OCI-LY3 (cell line): ENCODE data around the gene BAIAP2.

Experiments
- CTCF ChIP-seq: fragments of 200-600, 300-600 bp; sonication (generic); IDR thresholded peaks from 2 replicates; pipeline ENCODE4 v1.5.1; 2014; ENCODE audit warnings: antibody characterized with exemption, low read length, low read depth
- EZH2phosphoT487 ChIP-seq: fragments of 200-600 bp; shearing (Covaris generic); IDR thresholded peaks from 2 replicates; pipeline ENCODE4 v1.6.1; 2018; ENCODE audit warnings: antibody characterized with exemption, mixed run types, low read depth

- TF ChIP-seq CTCF (no peak), EZH2phosphoT487 (no peak)
Observed at GRCh38 chr17:81042606-81043005, 7.7 kb downstream of the BAIAP2 start.
